ENCODE results near the gene OPHN1.
"Not testable (repeated sequence)": the region's sequence is repeated elsewhere in the genome, so short reads cannot be mapped to it uniquely, and the experiment has no call there.

OPHN1 gene

DNA sequence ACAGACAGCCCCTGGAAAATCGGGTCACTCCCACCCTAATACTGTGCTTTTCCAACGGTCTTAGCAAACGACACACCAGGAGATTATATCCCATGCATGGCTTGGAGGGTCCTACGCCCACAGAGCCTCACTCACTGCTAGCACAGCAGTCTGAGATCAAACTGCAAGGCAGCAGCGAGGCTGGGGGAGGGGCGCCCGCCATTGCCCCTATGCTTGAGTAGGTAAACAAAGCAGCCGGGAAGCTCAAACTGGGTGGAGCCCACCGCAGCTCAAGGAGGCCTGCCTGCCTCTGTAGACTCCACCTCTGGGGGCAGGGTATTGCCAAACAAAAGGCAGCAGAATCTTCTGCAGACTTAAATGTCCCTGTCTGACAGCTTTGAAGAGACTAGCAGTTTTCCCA, 168.5 kb downstream of the OPHN1 start:
- H3K4me3 Mint-ChIP-seq; H3K36me3 Mint-ChIP-seq; H3K27ac Mint-ChIP-seq; H3K9me3 Mint-ChIP-seq (ENCODE audit: low read depth); H3K27me3 Mint-ChIP-seq; H3K4me1 Mint-ChIP-seq (ENCODE audit: low read depth): not testable (repeated sequence)

DNA sequence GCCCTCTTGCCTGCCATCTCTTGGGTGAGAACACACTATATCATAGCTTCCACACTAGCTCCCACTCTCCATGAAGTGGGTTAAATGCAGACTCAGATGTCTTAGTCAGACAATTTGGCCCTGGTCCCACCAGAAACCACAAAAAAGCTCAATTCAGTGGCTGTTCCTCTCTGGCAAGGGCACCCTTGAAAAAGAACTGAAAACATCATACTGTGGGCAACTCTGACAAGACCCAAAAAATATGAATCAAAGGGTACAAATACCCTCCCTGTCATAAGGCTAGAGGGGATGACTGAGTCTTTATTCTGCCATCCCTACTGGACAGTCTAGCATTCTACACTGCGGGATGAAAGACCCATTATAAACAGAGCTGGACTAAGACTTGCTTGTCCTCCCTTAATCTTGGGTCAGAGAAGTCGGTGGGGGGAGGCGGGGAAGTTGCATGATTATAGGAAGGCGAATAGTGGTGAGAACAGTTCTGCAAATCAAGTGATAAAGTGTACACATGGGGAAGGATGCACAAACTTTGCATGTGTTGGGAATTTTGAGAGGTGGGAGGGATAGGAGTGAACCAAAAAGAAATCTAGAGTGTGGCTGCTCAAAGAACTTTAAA, 172.1 kb downstream of the OPHN1 start:
- H3K4me1 Mint-ChIP-seq (ENCODE audit: low read depth), result no peaks in the 10 kb centered on the region
- no peaks in the 10 kb centered on the region for H3K36me3 Mint-ChIP-seq
- no peak overlapping the region for H3K4me3 Mint-ChIP-seq
- H3K27me3 Mint-ChIP-seq, result peaks cover 3% of the 10 kb centered on the region
- no peaks in the 10 kb centered on the region for H3K9me3 Mint-ChIP-seq (ENCODE audit: low read depth)
- H3K27ac Mint-ChIP-seq, result no peak overlapping the region

DNA sequence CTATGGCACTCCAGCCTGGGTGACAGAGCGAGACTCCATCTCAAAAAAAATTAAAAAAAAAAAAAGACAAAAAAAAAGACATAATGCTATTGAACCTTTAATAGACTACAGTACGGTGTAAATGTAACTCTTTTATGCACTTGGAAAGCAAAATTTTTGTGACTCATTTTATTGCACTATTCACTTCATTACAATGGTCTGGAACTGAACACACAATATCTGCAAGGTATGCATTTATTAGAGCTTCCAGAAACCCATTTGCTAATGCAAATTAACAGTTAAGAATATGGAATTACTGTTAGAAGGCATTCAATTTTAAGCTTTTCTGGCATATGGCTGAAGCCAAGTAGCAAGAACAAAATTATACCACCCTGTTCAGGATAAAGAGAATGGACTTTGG, 176.3 kb downstream of the OPHN1 start:
- Mint-ChIP-seq H3K4me1 (ENCODE audit: low read depth) (no peaks in the 10 kb centered on the region), H3K4me3 (no peak overlapping the region), H3K27ac (no peak overlapping the region), H3K9me3 (ENCODE audit: low read depth) (no peaks in the 10 kb centered on the region), H3K36me3 (no peaks in the 10 kb centered on the region), H3K27me3 (peaks cover 3% of the 10 kb centered on the region)

DNA sequence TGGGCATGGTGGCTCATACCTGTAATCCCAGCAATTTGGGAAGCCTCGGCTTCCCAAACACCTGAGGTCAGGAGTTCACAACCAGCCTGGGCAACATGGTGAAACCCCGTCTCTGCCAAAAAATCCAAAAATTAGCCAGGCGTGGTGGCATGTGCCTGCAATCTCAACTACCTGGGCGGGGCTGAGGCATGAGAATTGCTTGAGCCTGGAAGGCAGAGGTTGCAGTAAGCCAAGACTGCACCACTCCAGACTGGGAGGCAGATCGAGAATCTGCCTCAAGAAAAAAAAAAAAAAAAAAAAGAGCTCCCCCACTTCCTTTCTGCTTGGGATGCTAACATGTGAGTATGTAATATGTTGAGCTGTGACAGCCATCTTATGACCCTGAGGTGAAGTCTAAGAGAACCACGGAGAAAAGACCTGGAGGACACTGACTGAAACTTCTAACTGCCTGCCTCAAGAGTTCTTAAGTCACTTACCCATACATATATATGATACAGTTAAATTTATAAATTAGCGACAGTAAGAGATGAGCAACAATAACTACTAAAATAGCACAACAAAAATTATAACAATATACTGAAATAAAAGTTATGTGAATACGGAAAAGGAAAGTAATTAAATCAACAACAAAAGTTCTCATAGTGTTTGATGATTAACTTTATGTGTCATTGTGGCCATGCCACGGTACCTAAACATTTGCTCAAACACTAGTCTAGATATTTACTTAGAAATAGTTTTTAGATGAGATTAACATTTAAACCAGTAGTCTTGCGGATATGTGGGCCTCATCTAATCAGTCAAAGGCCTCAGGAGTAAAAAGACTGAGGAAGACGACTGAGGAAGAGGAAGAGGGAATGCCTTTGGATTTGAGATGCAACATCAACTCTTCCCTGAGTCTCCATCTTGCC, 178.3 kb downstream of the OPHN1 start:
- no peaks in the 10 kb centered on the region for H3K9me3 Mint-ChIP-seq (ENCODE audit: low read depth)
- no peak overlapping the region for H3K27ac Mint-ChIP-seq
- no peaks in the 10 kb centered on the region for H3K36me3 Mint-ChIP-seq
- no peaks in the 10 kb centered on the region for H3K4me1 Mint-ChIP-seq (ENCODE audit: low read depth)
- H3K4me3 Mint-ChIP-seq, result no peak overlapping the region
- no peaks in the 10 kb centered on the region for H3K27me3 Mint-ChIP-seq

DNA sequence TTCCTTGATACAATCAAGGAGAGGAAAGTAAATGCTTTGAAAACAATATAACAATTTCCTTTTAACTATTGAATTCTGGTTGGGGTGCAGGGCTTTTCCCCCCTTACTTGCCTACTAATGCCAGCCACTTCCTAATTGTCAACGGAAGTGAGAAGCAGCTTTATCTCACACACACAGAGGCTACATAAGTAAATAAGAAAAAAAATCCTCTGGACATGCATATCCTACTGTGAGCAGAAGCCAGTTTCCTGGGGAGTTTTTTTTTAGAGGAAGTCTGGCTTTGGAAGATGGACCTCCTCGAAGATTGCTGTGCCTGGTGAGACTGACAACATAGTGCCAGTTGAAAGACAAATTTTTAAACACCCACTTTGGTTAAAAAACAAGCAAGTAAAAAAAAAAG, 180.6 kb downstream of the OPHN1 start:
- Mint-ChIP-seq H3K36me3 (no peaks in the 10 kb centered on the region), H3K4me1 (ENCODE audit: low read depth) (no peaks in the 10 kb centered on the region), H3K27me3 (no peaks in the 10 kb centered on the region), H3K9me3 (ENCODE audit: low read depth) (no peaks in the 10 kb centered on the region), H3K27ac (no peak overlapping the region), H3K4me3 (no peak overlapping the region)

DNA sequence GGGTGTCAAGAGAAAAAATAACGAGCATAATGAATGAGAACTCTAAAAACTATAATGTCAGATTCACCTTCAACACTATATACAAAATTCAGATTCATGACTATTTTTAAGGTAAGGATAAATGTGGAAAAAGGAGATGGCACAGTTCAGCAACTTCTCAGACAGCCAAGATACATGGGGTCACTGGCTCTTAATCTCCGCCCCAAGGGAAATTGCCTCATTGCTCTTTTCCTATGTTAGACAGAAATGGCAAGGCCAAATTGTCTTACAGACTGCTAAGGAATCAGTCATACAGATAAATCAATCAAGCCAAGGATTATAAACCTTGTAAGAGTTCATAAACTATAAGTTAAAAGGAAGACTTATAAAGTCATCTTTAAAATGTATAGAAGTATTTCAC, 183.4 kb downstream of the OPHN1 start:
- Mint-ChIP-seq H3K36me3 (no peaks in the 10 kb centered on the region), H3K27ac (no peak overlapping the region), H3K4me3 (no peak overlapping the region), H3K4me1 (ENCODE audit: low read depth) (no peaks in the 10 kb centered on the region), H3K27me3 (no peaks in the 10 kb centered on the region), H3K9me3 (ENCODE audit: low read depth) (no peaks in the 10 kb centered on the region)

DNA sequence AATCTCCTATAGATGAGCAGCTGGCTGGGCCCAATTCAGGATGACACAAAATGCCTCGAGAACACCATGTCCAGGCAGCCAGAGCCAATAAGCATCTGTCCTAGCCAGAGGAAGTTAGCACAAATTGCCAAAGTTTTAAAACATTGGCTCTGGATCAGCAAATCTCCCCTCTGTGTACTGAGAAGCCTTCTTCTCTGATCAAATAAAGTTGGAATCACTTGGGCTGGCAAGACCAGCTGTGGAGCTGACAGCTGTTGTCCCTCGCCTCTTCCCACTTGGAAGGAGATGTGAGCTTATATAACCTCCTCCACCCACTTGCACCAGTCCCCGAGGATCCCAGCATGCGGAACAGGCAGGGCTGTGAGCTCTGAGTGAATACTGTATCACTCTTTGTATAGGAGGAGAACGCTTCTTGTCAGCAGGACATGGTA, 183.9 kb downstream of the OPHN1 start:
- Mint-ChIP-seq H3K27me3 (no peaks in the 10 kb centered on the region), H3K36me3 (no peaks in the 10 kb centered on the region), H3K4me3 (no peak overlapping the region), H3K9me3 (ENCODE audit: low read depth) (no peaks in the 10 kb centered on the region), H3K27ac (no peak overlapping the region), H3K4me1 (ENCODE audit: low read depth) (no peaks in the 10 kb centered on the region)

DNA sequence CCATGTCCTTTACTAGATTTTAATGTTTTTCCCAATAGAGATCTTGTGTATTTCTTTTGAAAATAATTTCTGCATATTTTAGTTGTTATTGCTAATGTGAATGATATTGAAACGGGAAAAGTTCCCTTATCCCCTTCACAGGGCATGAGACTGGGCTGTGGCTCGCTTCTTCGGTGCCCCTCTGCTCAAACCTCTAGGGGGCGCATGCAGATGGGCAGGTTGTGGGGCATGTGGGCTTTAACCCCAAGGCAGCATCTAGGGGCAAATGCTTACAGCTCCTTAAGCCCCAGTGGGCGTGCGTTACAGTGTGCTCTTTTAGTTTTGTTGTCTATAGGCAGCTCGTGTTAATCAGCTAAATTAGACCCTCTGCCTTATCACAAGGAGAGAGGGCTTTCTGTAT, 194.7 kb downstream of the OPHN1 start:
- Mint-ChIP-seq H3K27me3 (no peaks in the 10 kb centered on the region), H3K4me1 (ENCODE audit: low read depth) (no peaks in the 10 kb centered on the region), H3K36me3 (no peaks in the 10 kb centered on the region), H3K4me3 (no peak overlapping the region), H3K27ac (no peak overlapping the region), H3K9me3 (ENCODE audit: low read depth) (no peaks in the 10 kb centered on the region)

DNA sequence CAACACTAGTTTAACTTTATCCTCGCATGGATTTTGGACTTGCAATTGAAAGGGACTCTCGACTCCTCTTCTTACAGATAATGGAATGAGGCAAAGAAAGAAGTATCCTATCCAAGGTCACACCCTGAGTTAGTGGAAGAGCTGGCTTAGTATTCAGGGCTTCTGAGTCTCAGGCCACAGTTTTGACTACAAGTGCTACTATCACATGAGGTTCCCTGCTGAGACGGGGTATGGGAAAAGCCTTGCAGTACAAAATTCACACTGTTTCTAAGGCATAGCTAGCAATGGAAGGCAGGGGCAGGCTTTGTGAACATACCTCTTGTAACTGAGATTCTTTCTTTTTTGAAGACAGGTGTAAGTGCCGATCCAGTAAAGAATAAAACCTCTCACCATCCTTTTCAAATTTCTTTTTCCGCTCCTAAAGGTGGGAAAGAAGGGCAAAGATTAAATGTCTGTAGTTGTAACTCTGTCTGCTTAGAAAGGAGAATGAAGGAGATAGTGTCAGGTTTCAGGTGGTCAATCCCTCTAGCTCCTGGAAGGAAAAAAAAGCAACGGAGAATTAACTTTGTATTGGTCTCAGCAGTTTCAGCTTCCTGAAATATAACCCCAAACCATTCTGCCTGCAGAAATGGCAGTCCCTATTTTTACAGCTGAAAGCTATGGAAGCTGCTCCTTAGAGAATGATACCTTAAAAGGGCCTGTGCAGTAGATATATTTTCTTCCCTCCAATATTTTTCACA, 199.0 kb downstream of the OPHN1 start:
- H3K4me1 Mint-ChIP-seq (ENCODE audit: low read depth), result no peaks in the 10 kb centered on the region
- H3K4me3 Mint-ChIP-seq, result no peak overlapping the region
- H3K27ac Mint-ChIP-seq, result no peak overlapping the region
- no peaks in the 10 kb centered on the region for H3K27me3 Mint-ChIP-seq
- no peaks in the 10 kb centered on the region for H3K9me3 Mint-ChIP-seq (ENCODE audit: low read depth)
- no peaks in the 10 kb centered on the region for H3K36me3 Mint-ChIP-seq

DNA sequence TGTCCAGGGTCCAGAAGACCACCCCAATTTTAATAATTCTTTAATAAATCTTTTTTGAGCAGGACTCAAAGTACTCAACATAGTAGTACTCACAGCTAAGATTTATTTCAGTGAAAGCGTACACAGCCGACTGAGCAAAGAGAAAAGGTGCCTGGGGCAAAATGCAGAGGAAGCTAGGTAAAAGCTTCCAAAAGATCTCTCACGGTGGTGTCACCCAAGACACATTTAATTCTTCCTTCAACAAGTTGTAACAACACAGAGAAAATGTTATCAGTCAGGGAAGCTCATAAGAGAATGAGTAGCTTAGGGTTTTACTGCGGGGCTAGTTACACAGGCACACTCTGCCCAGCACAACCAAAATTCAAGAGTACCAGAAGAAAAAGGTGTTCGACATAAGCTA, 201.1 kb downstream of the OPHN1 start:
- H3K27ac Mint-ChIP-seq, result no peak overlapping the region
- H3K27me3 Mint-ChIP-seq, result no peaks in the 10 kb centered on the region
- no peaks in the 10 kb centered on the region for H3K36me3 Mint-ChIP-seq
- no peak overlapping the region for H3K4me3 Mint-ChIP-seq
- no peaks in the 10 kb centered on the region for H3K9me3 Mint-ChIP-seq (ENCODE audit: low read depth)
- H3K4me1 Mint-ChIP-seq (ENCODE audit: low read depth), result no peaks in the 10 kb centered on the region

DNA sequence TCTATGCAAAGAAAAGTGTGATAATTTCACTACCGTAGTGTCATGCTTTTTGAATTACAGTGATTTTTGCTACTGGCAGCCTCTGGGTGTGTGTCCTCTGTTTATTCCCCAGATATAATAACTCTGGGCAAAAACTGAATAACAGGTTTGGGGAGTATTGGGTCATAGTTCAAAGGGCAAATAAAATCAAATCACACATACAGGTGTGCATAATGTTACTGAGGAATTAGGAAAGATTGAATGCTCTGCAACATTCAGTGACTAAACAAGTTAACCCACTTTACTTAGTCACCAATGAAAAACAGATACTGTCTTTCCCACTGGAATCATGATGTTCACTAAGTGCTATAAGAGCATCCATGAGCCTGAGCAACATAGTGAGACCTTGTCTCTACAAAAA, 224.3 kb downstream of the OPHN1 start:
- Mint-ChIP-seq H3K36me3 (no peaks in the 10 kb centered on the region), H3K4me3 (no peak overlapping the region), H3K4me1 (ENCODE audit: low read depth) (no peaks in the 10 kb centered on the region), H3K9me3 (ENCODE audit: low read depth) (no peaks in the 10 kb centered on the region), H3K27me3 (no peaks in the 10 kb centered on the region), H3K27ac (no peak overlapping the region)

DNA sequence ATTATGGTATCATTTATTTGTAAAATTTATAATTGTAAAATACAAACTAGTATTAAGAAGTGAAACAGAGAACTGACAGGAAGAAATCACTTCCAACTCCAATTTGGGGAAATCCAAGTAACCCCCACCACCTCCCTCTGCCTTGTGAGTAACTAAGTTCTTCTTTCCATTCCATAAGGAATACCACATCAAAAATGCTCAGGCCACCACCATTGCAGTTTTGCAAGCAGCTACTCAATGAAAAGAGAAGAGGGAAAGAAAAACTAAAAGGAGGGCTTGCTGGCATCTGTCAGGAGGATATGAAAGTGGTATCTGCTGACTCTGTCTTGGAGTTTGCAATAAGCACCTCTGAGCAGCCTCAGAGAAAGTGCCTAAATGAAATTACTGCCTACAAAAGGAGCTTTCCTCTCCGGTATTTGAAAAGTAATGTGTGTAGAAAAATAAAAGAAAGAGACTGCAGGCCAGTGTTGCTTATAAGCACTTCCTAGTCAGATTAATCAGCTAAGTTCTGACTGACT, 228.7 kb downstream of the OPHN1 start:
- Mint-ChIP-seq H3K9me3 (ENCODE audit: low read depth) (no peaks in the 10 kb centered on the region), H3K36me3 (no peaks in the 10 kb centered on the region), H3K27ac (no peak overlapping the region), H3K4me1 (ENCODE audit: low read depth) (no peaks in the 10 kb centered on the region), H3K27me3 (no peaks in the 10 kb centered on the region), H3K4me3 (no peak overlapping the region)

DNA sequence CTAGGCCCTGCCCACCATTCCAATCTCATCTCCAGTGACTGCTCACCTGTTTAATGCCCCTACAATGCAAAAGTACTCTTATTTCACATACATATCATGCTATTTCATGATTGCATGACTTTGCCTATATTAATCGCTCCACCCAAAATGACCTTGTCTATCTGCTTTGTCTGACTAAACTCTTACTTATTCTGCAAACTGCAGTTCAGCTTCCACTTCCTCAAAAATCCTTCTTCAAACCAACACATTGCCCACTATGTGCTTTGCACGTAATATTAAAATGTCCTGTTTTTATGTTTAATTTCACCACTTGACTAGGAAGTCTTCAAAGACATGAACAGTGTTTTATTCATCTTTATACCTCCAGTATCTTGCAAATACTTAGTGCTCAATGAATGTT, 229.6 kb downstream of the OPHN1 start:
- Mint-ChIP-seq H3K9me3 (ENCODE audit: low read depth) (no peaks in the 10 kb centered on the region), H3K4me3 (no peak overlapping the region), H3K36me3 (no peaks in the 10 kb centered on the region), H3K27me3 (no peaks in the 10 kb centered on the region), H3K27ac (no peak overlapping the region), H3K4me1 (ENCODE audit: low read depth) (no peaks in the 10 kb centered on the region)

DNA sequence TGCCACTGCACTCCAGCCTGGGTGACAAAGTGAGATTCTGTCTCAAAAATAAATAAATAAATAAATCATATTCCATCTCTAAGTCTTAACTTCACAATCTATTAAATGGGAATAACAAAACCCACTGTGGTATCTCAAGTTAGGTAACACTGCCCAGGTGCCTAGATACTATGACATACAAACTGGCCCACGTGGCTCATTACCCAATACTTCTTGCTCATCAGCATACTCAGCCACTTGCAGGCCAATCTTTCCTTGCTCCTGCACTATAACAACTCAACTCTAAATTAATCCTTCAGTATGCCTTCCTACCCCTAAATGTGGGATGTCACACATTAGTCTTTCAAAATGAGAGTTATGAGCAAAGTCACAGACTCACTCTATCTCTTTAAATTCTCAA, 230.1 kb downstream of the OPHN1 start:
- Mint-ChIP-seq H3K27ac (no peak overlapping the region), H3K4me1 (ENCODE audit: low read depth) (no peaks in the 10 kb centered on the region), H3K4me3 (no peak overlapping the region), H3K9me3 (ENCODE audit: low read depth) (no peaks in the 10 kb centered on the region), H3K36me3 (no peaks in the 10 kb centered on the region), H3K27me3 (no peaks in the 10 kb centered on the region)

Measured in activated naive CD8-positive, alpha-beta T cell (primary cell).